Fibroblast of lung (primary cell): Measurements from ENCODE around the gene ZNF710. TPM values are rescaled to one million over a fixed set of nuclear protein-coding genes. Genes with fewer than 3 reads are reported as not detected.

Experiments
- DNase-seq, 2 donors: peaks; one replicate each; pipeline versions ENCODE4 v3.0.0 to v3.0.0-alpha.2; 2010; ENCODE audit warnings: low read depth in 2 of 2
- H2AFZ ChIP-seq: 2 replicates; pipeline ENCODE4 v1.5.1; 2012; ENCODE audit warnings: low read length, control low read depth, inconsistent platforms
- H3K27ac ChIP-seq: 2 replicates; pipeline ENCODE4 v1.5.1; 2011; ENCODE audit warnings: low read length, control low read depth; ENCODE audit not compliant: insufficient read depth
- H3K27me3 ChIP-seq: 2 replicates; pipeline ENCODE4 v1.5.1; 2011; ENCODE audit warnings: mild to moderate bottlenecking, low read length; ENCODE audit not compliant: control insufficient read depth, insufficient read depth
- H3K36me3 ChIP-seq: 2 replicates; pipeline ENCODE4 v1.5.1; 2011; ENCODE audit warnings: low read length; ENCODE audit not compliant: control insufficient read depth, insufficient read depth
- H3K4me1 ChIP-seq: 2 replicates; pipeline ENCODE4 v1.5.1; 2011; ENCODE audit warnings: low read length; ENCODE audit not compliant: control insufficient read depth, insufficient read depth; ENCODE audit errors: extremely low read depth
- H3K4me2 ChIP-seq: 2 replicates; pipeline ENCODE4 v1.5.1; 2011; ENCODE audit warnings: low read length, control low read depth; ENCODE audit not compliant: insufficient read depth; ENCODE audit errors: extremely low read depth
- H3K4me3 ChIP-seq, 4 experiments: fragments of 200-600 bp in 1 of 4; sonication (generic) in 1 of 4; replicated peaks in 1 of 4; 2 replicates each; pipeline ENCODE4 v1.5.1; 2011 to 2016; ENCODE audit warnings: low read length in 4 of 4, low read depth in 3 of 4, mild to moderate bottlenecking in 3 of 4, control low read depth in 2 of 4, inconsistent platforms in 1 of 4, mixed read lengths in 1 of 4; ENCODE audit not compliant: insufficient read depth in 1 of 4; ENCODE audit errors: control extremely low read depth in 1 of 4
- H3K79me2 ChIP-seq: 2 replicates; pipeline ENCODE4 v1.5.1; 2012; ENCODE audit warnings: mild to moderate bottlenecking, low read length, inconsistent platforms; ENCODE audit not compliant: control insufficient read depth, insufficient read depth
- H3K9ac ChIP-seq: 2 replicates; pipeline ENCODE4 v1.5.1; 2011; ENCODE audit warnings: mild to moderate bottlenecking, low read length, control low read depth; ENCODE audit not compliant: insufficient read depth
- H3K9me3 ChIP-seq: 2 replicates; pipeline ENCODE4 v1.5.1; 2012; ENCODE audit warnings: low read depth, low read length; ENCODE audit not compliant: control insufficient read depth, insufficient read depth
- H4K20me1 ChIP-seq: 2 replicates; pipeline ENCODE4 v1.5.1; 2011; ENCODE audit warnings: low read length; ENCODE audit not compliant: control insufficient read depth, insufficient read depth; ENCODE audit errors: extremely low read depth
- EZH2 ChIP-seq: IDR thresholded peaks from 2 replicates; pipeline ENCODE4 v1.5.1; 2012; ENCODE audit warnings: low read length, control low read depth, mild to moderate bottlenecking; ENCODE audit errors: missing control alignments
- polyA plus RNA-seq, 2 donors: library from polyadenylated mRNA; depleted of rRNA in 1 of 2; stranded (reverse) in 1 of 2; unstranded in 1 of 2; fragments of >200 nt; gene quantifications; 2 replicates each; pipeline ENCODE4 v1.2.1, GENCODE V29; 2011 to 2012; ENCODE audit warnings: missing spikeins in 1 of 2
- total RNA-seq: library from RNA; depleted of rRNA; stranded (reverse); fragments of >200 nt; gene quantifications from 2 replicates; pipeline ENCODE4 v1.2.1, GENCODE V29; 2014
- TF ChIP-seq, protein P1 (sequence below), 2 donors: IDR thresholded peaks in 1 of 2; conservative IDR thresholded peaks in 1 of 2; 1 replicate in 1 of 2; 2 replicates in 1 of 2; pipeline ENCODE4 v1.5.1; 2011 to 2012; ENCODE audit warnings: low read length in 2 of 2, control low read depth in 1 of 2, inconsistent platforms in 1 of 2, low read depth in 1 of 2, mild to moderate bottlenecking in 1 of 2

The ZNF710 gene
- total and polyA plus RNA-seq, 2 donors (not counting 1 experiment from before 2014, with no cell fraction given), result 2.1 to 9.4 TPM

DNA sequence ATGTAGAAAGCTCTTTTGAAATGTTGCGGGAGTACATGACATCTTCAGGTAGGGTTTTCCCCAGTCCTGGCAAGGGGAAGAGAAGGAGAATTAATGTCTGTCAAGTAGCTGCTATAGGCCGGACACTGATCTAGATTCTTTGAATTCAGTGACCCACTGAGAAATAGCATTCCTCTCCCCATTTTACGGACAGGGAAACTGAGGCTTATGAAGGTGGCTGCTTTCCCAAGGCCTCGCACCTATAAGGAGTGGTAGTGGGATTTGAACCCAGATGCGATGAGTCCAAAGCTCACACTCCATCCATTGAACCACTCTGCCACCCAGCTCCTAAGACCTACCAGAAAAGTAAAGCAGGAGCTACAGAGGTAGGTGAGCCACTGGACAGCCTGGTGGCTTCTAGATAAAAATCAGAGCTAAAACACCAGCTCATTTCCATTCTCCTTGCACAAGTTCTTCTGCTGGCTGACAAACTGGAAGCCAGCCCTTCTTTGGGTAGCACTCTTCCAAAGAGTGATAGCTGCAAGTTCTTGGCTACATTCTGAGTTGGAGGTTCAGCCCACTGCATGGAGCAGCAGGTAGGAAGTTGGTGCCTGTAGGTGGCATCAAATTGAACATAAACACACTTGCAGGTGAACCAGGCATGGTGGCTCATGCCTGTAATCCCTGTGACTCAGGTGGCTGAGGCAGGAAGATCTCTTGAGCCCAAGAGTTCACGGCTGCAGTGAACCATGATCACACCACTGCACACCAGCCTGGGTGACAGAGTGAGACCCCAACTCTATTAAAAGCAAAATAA is 22.0 kb downstream of the ZNF710 start:
- H3K9me3 ChIP-seq, result no peaks in the 10 kb centered on the region
- H3K9ac ChIP-seq, result no peak overlapping the region
- no peaks in the 10 kb centered on the region for H3K27me3 ChIP-seq
- peaks cover 35% of the 10 kb centered on the region for H3K79me2 ChIP-seq
- H3K4me3 ChIP-seq, result no peak overlapping the region
- H3K4me2 ChIP-seq, result no peak overlapping the region
- H2AFZ ChIP-seq, result no peak overlapping the region
- H4K20me1 ChIP-seq, result no peaks in the 10 kb centered on the region
- H3K4me1 ChIP-seq, result no peaks in the 10 kb centered on the region
- H3K27ac ChIP-seq, result no peak overlapping the region
- DNase-seq, result no peak
- no peaks in the 10 kb centered on the region for H3K36me3 ChIP-seq
- TF ChIP-seq, protein P1, sequence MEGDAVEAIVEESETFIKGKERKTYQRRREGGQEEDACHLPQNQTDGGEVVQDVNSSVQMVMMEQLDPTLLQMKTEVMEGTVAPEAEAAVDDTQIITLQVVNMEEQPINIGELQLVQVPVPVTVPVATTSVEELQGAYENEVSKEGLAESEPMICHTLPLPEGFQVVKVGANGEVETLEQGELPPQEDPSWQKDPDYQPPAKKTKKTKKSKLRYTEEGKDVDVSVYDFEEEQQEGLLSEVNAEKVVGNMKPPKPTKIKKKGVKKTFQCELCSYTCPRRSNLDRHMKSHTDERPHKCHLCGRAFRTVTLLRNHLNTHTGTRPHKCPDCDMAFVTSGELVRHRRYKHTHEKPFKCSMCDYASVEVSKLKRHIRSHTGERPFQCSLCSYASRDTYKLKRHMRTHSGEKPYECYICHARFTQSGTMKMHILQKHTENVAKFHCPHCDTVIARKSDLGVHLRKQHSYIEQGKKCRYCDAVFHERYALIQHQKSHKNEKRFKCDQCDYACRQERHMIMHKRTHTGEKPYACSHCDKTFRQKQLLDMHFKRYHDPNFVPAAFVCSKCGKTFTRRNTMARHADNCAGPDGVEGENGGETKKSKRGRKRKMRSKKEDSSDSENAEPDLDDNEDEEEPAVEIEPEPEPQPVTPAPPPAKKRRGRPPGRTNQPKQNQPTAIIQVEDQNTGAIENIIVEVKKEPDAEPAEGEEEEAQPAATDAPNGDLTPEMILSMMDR (conservative IDR thresholded peaks at IDR 0.05 in 1 of 2, IDR thresholded peaks at IDR 0.05 in 1 of 2; ENCODE audit: low read depth in 1 of 2, low read length in 2 of 2), result no peak
- no peak for TF ChIP-seq EZH2

DNA sequence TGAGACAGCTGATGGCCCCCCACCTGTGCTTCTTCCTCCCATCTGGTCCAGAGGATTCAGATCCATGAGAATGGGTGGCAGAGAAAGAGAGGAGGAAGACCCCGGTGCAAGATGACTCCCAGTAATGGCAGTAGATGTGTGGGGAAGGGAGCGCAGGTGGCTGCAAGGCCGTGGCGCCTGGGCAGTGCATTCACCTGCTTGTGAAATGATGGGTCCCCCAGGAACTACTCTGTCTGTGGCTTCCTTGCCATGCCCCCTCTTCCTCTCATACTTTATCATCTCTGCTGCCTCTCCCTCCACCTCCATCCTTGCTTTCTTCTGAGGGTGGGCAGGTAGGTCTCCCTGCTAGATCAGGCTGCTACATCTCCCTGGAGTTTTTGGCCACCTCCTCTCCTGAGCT is 23.3 kb downstream of the ZNF710 start:
- no peak overlapping the region for H2AFZ ChIP-seq
- H3K27ac ChIP-seq, result no peak overlapping the region
- no peak overlapping the region for H3K4me2 ChIP-seq
- H4K20me1 ChIP-seq, result no peaks in the 10 kb centered on the region
- H3K79me2 ChIP-seq, result peaks cover 32% of the 10 kb centered on the region
- H3K27me3 ChIP-seq, result no peaks in the 10 kb centered on the region
- H3K9me3 ChIP-seq, result no peaks in the 10 kb centered on the region
- H3K4me1 ChIP-seq, result no peaks in the 10 kb centered on the region
- no peaks in the 10 kb centered on the region for H3K36me3 ChIP-seq
- TF ChIP-seq, protein P1 (conservative IDR thresholded peaks at IDR 0.05 in 1 of 2, IDR thresholded peaks at IDR 0.05 in 1 of 2; ENCODE audit: low read depth in 1 of 2, low read length in 2 of 2), result no peak
- TF ChIP-seq EZH2, result no peak
- H3K4me3 ChIP-seq, result no peak overlapping the region
- no peak overlapping the region for H3K9ac ChIP-seq
- DNase-seq, result no peak

DNA sequence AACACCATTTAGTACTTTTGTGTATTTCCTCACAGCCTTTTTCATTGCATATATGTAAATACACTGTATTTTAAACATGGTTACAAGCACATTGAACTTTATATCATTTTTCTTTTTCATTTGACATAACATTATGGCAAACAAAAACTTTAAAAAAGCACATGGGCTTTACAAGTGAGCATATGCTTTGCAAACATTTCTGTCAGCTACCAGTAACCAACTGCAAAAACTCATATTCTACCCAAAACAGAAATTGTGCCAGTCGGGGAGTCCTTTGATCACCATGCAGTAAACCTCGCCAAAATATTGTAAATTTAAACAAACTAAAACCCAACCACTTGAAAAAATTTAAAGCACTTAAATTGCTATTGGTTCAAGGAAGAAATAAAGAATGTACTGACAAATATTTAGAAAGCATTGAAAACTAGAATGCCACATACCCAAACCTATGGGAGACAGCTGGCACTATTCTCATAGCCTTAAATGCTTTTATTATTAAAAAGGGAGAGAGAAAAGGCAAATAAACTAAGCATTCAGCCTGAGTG is 24.4 kb downstream of the ZNF710 start:
- Histone ChIP-seq H2AFZ (no peak overlapping the region), H3K27me3 (no peaks in the 10 kb centered on the region), H3K4me2 (no peak overlapping the region), H3K36me3 (no peaks in the 10 kb centered on the region), H3K4me1 (no peaks in the 10 kb centered on the region), H3K9ac (no peak overlapping the region), H3K79me2 (peaks cover 23% of the 10 kb centered on the region), H3K4me3 (no peak overlapping the region), H4K20me1 (no peaks in the 10 kb centered on the region), H3K27ac (no peak overlapping the region), H3K9me3 (no peaks in the 10 kb centered on the region)
- DNase-seq, result no peak
- TF ChIP-seq EZH2, result no peak
- TF ChIP-seq, protein P1 (conservative IDR thresholded peaks at IDR 0.05 in 1 of 2, IDR thresholded peaks at IDR 0.05 in 1 of 2; ENCODE audit: low read depth in 1 of 2, low read length in 2 of 2), result no peak
